Heart left ventricle (tissue), 16 donors: ENCODE results near the gene IL6. TPM values are rescaled to one million over a fixed set of nuclear protein-coding genes. Genes with fewer than 3 reads are reported as not detected.

Experiments
- ATAC-seq, 4 donors: fragments of 200-7000 bp; cut with Tn5 transposase; one replicate each; pipeline ENCODE4 v1.9.1; 2020 to 2022; ENCODE audit warnings: moderate library complexity in 4 of 4, mild to moderate bottlenecking in 3 of 4, moderate number of reproducible peaks in 1 of 4
- DNase-seq, 5 donors: peaks; one replicate each; pipeline ENCODE4 v3.0.0-alpha.2; 2020
- H3K27ac ChIP-seq, 12 donors: fragments of 200-600 bp; sonication (generic) in 4 of 12; one replicate each; pipeline versions ENCODE4 v1.5.0 to v1.8.0; 2016 to 2022; ENCODE audit warnings: mild to moderate bottlenecking in 2 of 12
- H3K27me3 ChIP-seq, 9 donors: fragments of 200-600 bp; sonication (generic) in 2 of 9; one replicate each; pipeline versions ENCODE4 v1.5.1 to v1.8.0; 2016 to 2022; ENCODE audit warnings: mild to moderate bottlenecking in 3 of 9
- H3K36me3 ChIP-seq, 9 donors: fragments of 200-600 bp; sonication (generic) in 2 of 9; one replicate each; pipeline versions ENCODE4 v1.5.0 to v1.8.0; 2018 to 2022; ENCODE audit warnings: mild to moderate bottlenecking in 2 of 9
- H3K4me1 ChIP-seq, 12 donors: fragments of 200-600 bp; sonication (generic) in 4 of 12; one replicate each; pipeline versions ENCODE4 v1.5.0 to v1.8.0; 2016 to 2022; ENCODE audit warnings: mild to moderate bottlenecking in 3 of 12
- H3K4me3 ChIP-seq, 12 donors: fragments of 200-600 bp; sonication (generic) in 4 of 12; one replicate each; pipeline versions ENCODE4 v1.5.0 to v1.8.0; 2017 to 2022; ENCODE audit warnings: mild to moderate bottlenecking in 9 of 12, moderate library complexity in 4 of 12
- H3K9me3 ChIP-seq, 12 donors: fragments of 200-600 bp; sonication (generic) in 4 of 12; one replicate each; pipeline versions ENCODE4 v1.5.0 to v1.8.0; 2016 to 2022; ENCODE audit warnings: mild to moderate bottlenecking in 1 of 12
- CTCF ChIP-seq, 12 donors: fragments of 200-600 bp; sonication (generic) in 4 of 12; IDR thresholded peaks; one replicate each; pipeline versions ENCODE4 v1.5.0 to v1.8.0; 2018 to 2022; ENCODE audit warnings: antibody characterized with exemption in 12 of 12, mild to moderate bottlenecking in 5 of 12
- POLR2A ChIP-seq, 2 donors: fragments of 450-650 bp; IDR thresholded peaks; one replicate each; pipeline ENCODE4 v1.6.1; 2017; ENCODE audit warnings: antibody characterized with exemption in 2 of 2, mild to moderate bottlenecking in 2 of 2, moderate library complexity in 2 of 2
- WGBS, 4 donors: extraction: QIAGEN DNeasy Blood & Tissue Kit in 2 of 4; methylation state at CpG; one replicate each; pipeline versions ENCODE4 v1.1.5 to v1.1.7; 2013 to 2018; 5-methylcytosine and 5-hydroxymethylcytosine counted together
- intact Hi-C, 10 donors: fragments of 100-400 bp; cut with DNase I; formaldehyde crosslinking; loops; one replicate each; pipeline versions ENCODE4 v1.11.1 to v1.14.2; 2022
- polyA plus RNA-seq, 2 donors: library from polyadenylated mRNA; stranded (reverse); fragments of 200-250 nt; gene quantifications; one replicate each; pipeline ENCODE4 v1.2.3, GENCODE V29; 2013
- total RNA-seq, 9 donors: library from RNA; depleted of rRNA in 2 of 9; stranded (reverse); fragments of >200 nt in 2 of 9; fragmentation: NEBNext Ultra II Directional in 3 of 9; extraction: Animal tissue kit (Norgen Biotek cat#: 25700) in 3 of 9; gene quantifications; one replicate each; pipeline versions ENCODE4 v1.1.0 to v1.2.4, GENCODE V29; 2016 to 2023
- donor health status: ischemic (EF 13 %, LVEDD 7.1; RV severe dilation, severe dysfunction).
- donor health status: healthy with polysubstance abuse.
- donor health status: DM: no; HTN: yes; CAD: no.
- donor health status: DM: no; HTN: no; CAD: no.
- donor health status: ischemic (EF 25% LVEDD 6.9; RV normal size, moderate dysfunction).
- donor health status: ischemic (EF 25% LVEDD 5.7; RV mildly dilated, moderate dysfunction).
- donor health status: healthy.
- donor health status: DM: yes; HTN: yes; CAD: no.
- donor health status: ischemic (EF 35%, LVEDD 5.7; RV mildly dilated, moderate dysfunction).
- donor health status: nonischemic (EF 11% LVEDD 7.7; RV severe dilation, severe dysfunction).
- donor health status: DM: yes; HTN: yes; CAD: no.
- donor health status: PGD.
- donor health status: ischemic (EF 29% LVEDD 5.4; RV normal size, mild dysfunction).
- donor health status: nonischemic (EF 23%, LVEDD 6.1; RV moderate dilation, normal function).

IL6 gene
- total and polyA plus RNA-seq, 11 donors: 0.72 to 15.1 (median 1.9) TPM; not detected in 1

- 0 to 72% (median 19%) methylated on average over 1 of the region's 1 CpG for WGBS, 4 donors
- ATAC-seq (no peak), DNase-seq (no peak)
- intact Hi-C loops: no loop called here
- H3K9me3 ChIP-seq: peaks cover 0 to 3% (median 0%) of the 10 kb centered on the region in 12 donors
- H3K36me3 ChIP-seq: no peaks in the 10 kb centered on the region
- H3K27me3 ChIP-seq: no peaks in the 10 kb centered on the region
- no peak overlapping the region for H3K27ac ChIP-seq
- H3K4me3 ChIP-seq: no peak overlapping the region
- no peak for TF ChIP-seq POLR2A (IDR thresholded peaks at IDR 0.05)
- no peak for TF ChIP-seq CTCF (IDR thresholded peaks at IDR 0.05)
- no peaks in the 10 kb centered on the region for H3K4me1 ChIP-seq
These were observed 24.3 kb downstream of the IL6 start for GRCh38 chr7:22751341-22751740.

- intact Hi-C loops: no loop called here
- ATAC-seq (no peak), DNase-seq (no peak)
- Histone ChIP-seq H3K36me3 (no peaks in the 10 kb centered on the region), H3K4me1 (no peaks in the 10 kb centered on the region), H3K9me3 (peaks cover 0 to 12% (median 0%) of the 10 kb centered on the region in 12 donors), H3K27me3 (no peaks in the 10 kb centered on the region), H3K4me3 (no peak overlapping the region), H3K27ac (no peak overlapping the region)
- TF ChIP-seq CTCF (IDR thresholded peaks at IDR 0.05) (no peak), POLR2A (IDR thresholded peaks at IDR 0.05) (no peak)
- WGBS, 4 donors: 29 to 58% (median 37%) methylated on average over 1 of the region's 1 CpG
These were observed 30.5 kb downstream of the IL6 start for GRCh38 chr7:22757338-22757994.

- DNase-seq: no peak
- H3K4me1 ChIP-seq: no peaks in the 10 kb centered on the region
- no peak for ATAC-seq
- TF ChIP-seq POLR2A (IDR thresholded peaks at IDR 0.05): no peak
- no peak overlapping the region for H3K4me3 ChIP-seq
- intact Hi-C loops: no loop called here
- no peaks in the 10 kb centered on the region for H3K27me3 ChIP-seq
- H3K36me3 ChIP-seq: no peaks in the 10 kb centered on the region
- 93 to 96% (median 94%) methylated on average over 2 of the region's 2 CpGs for WGBS, 4 donors
- no peak overlapping the region for H3K27ac ChIP-seq
- peaks cover 0 to 12% (median 0%) of the 10 kb centered on the region in 12 donors for H3K9me3 ChIP-seq
These were observed 31.6 kb downstream of the IL6 start for GRCh38 chr7:22758576-22758975.

GRCh38 chr7:22759721-22760120 is 32.7 kb downstream of the IL6 start:
- H3K4me3 ChIP-seq: no peak overlapping the region
- intact Hi-C loops: loop anchor here in 1 of 10 donors (2.0 kb wide), 1 partner anchor 45 kb away; no protein-coding TSS in a partner anchor
- no peak for TF ChIP-seq CTCF (IDR thresholded peaks at IDR 0.05)
- TF ChIP-seq POLR2A (IDR thresholded peaks at IDR 0.05): no peak
- no peak overlapping the region for H3K27ac ChIP-seq
- no peaks in the 10 kb centered on the region for H3K36me3 ChIP-seq
- H3K27me3 ChIP-seq: no peaks in the 10 kb centered on the region
- H3K9me3 ChIP-seq: peaks cover 0 to 12% (median 0%) of the 10 kb centered on the region in 12 donors
- no peak for ATAC-seq
- no peaks in the 10 kb centered on the region for H3K4me1 ChIP-seq
- no peak for DNase-seq

GRCh38 chr7:22762866-22763265 is 35.9 kb downstream of the IL6 start:
- no peaks in the 10 kb centered on the region for H3K36me3 ChIP-seq

More at GRCh38 chr7:22762866-22763265, 35.9 kb downstream of the IL6 start:
- no peak for DNase-seq
- H3K4me3 ChIP-seq: no peak overlapping the region
- ATAC-seq: no peak
- H3K9me3 ChIP-seq: peaks cover 0 to 12% (median 0%) of the 10 kb centered on the region in 12 donors
- no peak for TF ChIP-seq CTCF (IDR thresholded peaks at IDR 0.05)
- TF ChIP-seq POLR2A (IDR thresholded peaks at IDR 0.05): no peak
- H3K27me3 ChIP-seq: no peaks in the 10 kb centered on the region
- no peak overlapping the region for H3K27ac ChIP-seq
- intact Hi-C loops: no loop called here
- no peaks in the 10 kb centered on the region for H3K4me1 ChIP-seq
- WGBS, 4 donors: 43 to 50% (median 46%) methylated on average over 3 of the region's 3 CpGs
